Measurements from ENCODE around the gene TSACC. TPM values are rescaled to one million over a fixed set of nuclear protein-coding genes. Genes with fewer than 3 reads are reported as not detected.
"Not testable (repeated sequence)": the region's sequence is repeated elsewhere in the genome, so short reads cannot be mapped to it uniquely, and the experiment has no call there.

TSACC gene
- total RNA-seq, 1 donor from 2014 or later, result 0.82 TPM

DNA sequence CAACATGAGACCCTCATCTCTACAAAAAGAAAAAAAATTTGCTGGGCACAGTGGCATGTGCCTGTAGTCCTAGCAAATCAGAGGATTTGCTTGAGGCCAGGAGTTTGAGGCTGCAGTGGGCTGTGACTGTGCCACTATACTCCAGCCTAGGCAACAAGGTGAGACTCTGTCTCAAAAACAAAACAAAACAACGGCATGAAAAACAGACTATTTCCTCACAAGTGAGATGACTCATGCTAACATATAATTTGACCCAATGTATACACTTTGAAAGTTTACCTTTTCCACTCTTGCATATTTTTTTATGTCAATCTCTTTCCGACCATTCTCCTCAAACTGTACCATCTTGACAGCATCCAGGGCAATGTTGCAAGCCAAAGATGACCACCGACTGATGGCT is 17.8 kb upstream of the TSACC start:
- Mint-ChIP-seq H3K9me3 (no peaks in the 10 kb centered on the region), H3K36me3 (ENCODE audit: low read depth) (peaks cover 75% of the 10 kb centered on the region), H3K27ac (no peak overlapping the region), H3K4me3 (no peak overlapping the region), H3K27me3 (no peaks in the 10 kb centered on the region), H3K4me1 (no peaks in the 10 kb centered on the region)
- intact Hi-C loops (cut with micrococcal nuclease), result no loop called here
- DNase-seq, result no peak

DNA sequence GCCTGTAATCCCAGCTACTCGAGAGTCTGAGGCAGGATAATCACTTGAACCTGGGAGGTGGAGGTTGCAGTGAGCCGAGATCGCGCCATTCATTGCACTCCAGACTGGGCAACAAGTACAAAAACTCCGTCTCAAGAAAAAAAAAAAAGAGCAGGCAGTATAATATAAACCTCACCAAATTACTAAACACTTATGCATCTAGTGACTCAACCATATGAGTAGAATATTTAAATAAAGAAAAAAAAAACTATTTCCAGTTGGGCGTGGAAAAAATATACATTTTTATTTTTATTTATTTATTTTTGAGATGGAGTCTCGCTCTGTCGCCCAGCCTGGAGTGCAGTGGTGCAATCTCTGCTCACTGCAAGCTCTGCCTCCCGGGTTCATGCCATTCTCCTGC is 15.1 kb upstream of the TSACC start:
- H3K4me1 Mint-ChIP-seq; H3K9me3 Mint-ChIP-seq; H3K4me3 Mint-ChIP-seq; intact Hi-C loops (cut with micrococcal nuclease); H3K27me3 Mint-ChIP-seq; DNase-seq; H3K27ac Mint-ChIP-seq: not testable (repeated sequence)
- peaks cover 59% of the 10 kb centered on the region for H3K36me3 Mint-ChIP-seq (ENCODE audit: low read depth)

DNA sequence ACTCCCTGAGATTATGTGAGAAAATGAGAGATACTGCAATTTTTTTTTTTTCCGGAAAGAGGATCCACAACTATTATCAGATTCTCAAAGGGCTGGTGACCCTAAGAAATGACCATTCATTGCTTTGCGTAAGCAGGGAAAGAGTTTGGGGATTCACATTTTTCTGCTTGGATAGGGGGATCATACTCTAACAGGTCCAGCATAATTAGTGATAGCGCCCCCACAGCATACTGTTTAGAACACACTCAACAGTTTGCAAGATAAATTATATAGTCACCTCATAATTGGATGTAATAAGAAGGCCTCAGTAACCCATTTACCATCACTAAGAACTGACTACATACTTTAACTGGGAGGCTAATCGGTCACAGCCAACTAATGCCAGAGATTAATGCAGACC is 2.1 kb upstream of the TSACC start:
- no peak for DNase-seq
- H3K36me3 Mint-ChIP-seq (ENCODE audit: low read depth), result peaks cover 57% of the 10 kb centered on the region

DNA sequence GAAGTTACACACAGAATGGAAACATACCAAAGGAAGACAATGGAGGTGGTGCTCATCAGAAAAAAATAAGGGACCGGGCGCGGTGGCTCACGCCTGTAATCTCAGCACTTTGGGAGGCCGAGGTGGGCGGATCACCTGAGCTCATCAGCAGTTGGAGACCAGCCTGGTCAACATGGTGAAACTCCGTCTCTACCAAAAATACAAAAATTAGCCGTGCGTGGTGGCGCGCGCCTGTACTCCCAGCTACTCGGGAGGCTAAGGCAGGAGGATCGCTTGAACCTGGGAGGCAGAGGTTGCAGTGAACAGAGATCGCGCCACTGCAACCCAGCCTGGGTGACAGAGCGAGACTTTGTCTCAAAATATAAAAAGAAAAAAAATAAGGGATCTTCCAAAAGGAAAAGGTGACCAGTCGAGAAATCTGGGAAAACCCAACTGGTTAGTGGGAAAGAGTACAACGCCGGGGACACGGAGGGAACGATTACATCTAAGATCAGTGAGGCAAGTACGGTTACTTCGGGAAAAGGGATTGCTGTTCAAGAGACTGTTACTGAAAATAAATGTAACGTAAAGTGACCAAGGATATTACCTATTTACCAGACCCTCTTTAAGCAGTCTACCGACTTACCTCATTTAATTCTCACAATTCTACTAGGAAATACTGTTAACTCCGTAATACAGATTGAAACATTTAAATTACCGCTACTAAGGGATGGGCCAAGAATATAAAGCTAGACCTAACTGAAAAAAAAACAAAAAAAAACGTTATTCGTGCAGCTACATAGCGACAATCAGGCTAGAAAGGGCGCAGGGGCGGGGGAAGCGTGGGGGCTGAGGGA is 1.1 kb upstream of the TSACC start:
- intact Hi-C loops (cut with micrococcal nuclease), result loop anchor here (5.0 kb wide), 2 partner anchors 165 to 285 kb away; partner anchors contain the start of genes LAMTOR2, MEF2D and UBQLN4
- Mint-ChIP-seq H3K9me3 (peaks cover 3% of the 10 kb centered on the region), H3K36me3 (ENCODE audit: low read depth) (peaks cover 53% of the 10 kb centered on the region), H3K4me3 (peak overlapping the region; percentile 99), H3K27ac (peak overlapping the region; percentile 97), H3K4me1 (peaks cover 26% of the 10 kb centered on the region), H3K27me3 (peaks cover 3% of the 10 kb centered on the region)
- peak; percentile 59 for DNase-seq

More for the DNA sequence above, 2.1 kb upstream of the TSACC start:
- intact Hi-C loops (cut with micrococcal nuclease), result loop anchor here (5.0 kb wide), 2 partner anchors 166 to 284 kb away; partner anchors contain the start of genes LAMTOR2, MEF2D and UBQLN4
- H3K9me3 Mint-ChIP-seq, result peaks cover 3% of the 10 kb centered on the region
- peaks cover 3% of the 10 kb centered on the region for H3K27me3 Mint-ChIP-seq
- H3K27ac Mint-ChIP-seq, result peak overlapping the region; percentile 71
- H3K4me3 Mint-ChIP-seq, result peak overlapping the region; percentile 99
- H3K4me1 Mint-ChIP-seq, result peaks cover 26% of the 10 kb centered on the region

- peaks cover 3% of the 10 kb centered on the region for H3K9me3 Mint-ChIP-seq
- H3K36me3 Mint-ChIP-seq (ENCODE audit: low read depth), result peaks cover 48% of the 10 kb centered on the region
- peaks cover 26% of the 10 kb centered on the region for H3K4me1 Mint-ChIP-seq
- peak overlapping the region; percentile 97 for H3K27ac Mint-ChIP-seq
- intact Hi-C loops (cut with micrococcal nuclease), result loop anchor here (1.0 to 5.0 kb wide), 3 partner anchors 56 to 286 kb away; partner anchors contain the start of genes LAMTOR2, MEF2D, SMG5 and UBQLN4
- H3K27me3 Mint-ChIP-seq, result peaks cover 5% of the 10 kb centered on the region
- H3K4me3 Mint-ChIP-seq, result peak overlapping the region; percentile 99
- no peak for DNase-seq
Measured at GRCh38 chr1:156337888-156338179, 492 bp upstream of the TSACC start.

GRCh38 chr1:156342166-156342955 is 4.0 kb downstream of the TSACC start:
- peaks cover 10% of the 10 kb centered on the region for H3K36me3 Mint-ChIP-seq (ENCODE audit: low read depth)
- DNase-seq, result no peak
- H3K4me1 Mint-ChIP-seq, result peaks cover 5% of the 10 kb centered on the region
- no peak overlapping the region for H3K27ac Mint-ChIP-seq
- H3K27me3 Mint-ChIP-seq, result peaks cover 22% of the 10 kb centered on the region
- H3K4me3 Mint-ChIP-seq, result no peak overlapping the region
- intact Hi-C loops (cut with micrococcal nuclease), result no loop called here
- H3K9me3 Mint-ChIP-seq, result peaks cover 1% of the 10 kb centered on the region

DNA sequence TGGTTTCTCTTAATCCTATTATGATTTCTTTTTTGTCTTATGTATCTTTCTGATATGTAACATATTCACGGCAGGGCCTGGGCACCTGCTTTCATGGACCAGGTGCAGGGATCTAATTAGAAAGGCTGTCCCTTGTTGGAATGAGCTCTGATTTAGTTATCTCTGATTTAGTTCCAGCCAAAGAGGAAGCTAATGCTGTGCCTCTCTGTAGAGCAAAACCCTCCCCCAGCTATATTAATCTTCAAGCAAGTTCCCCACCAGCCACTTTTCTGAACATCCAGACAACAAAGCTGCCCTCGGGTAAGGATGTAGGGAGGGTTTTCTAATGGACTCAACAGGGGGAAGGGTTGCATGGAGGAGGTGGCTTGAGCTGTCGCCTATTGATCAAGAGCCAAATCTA is 6.1 kb downstream of the TSACC start:
- no peak overlapping the region for H3K4me3 Mint-ChIP-seq
- H3K27ac Mint-ChIP-seq, result no peak overlapping the region
- no peaks in the 10 kb centered on the region for H3K4me1 Mint-ChIP-seq
- H3K27me3 Mint-ChIP-seq, result peaks cover 27% of the 10 kb centered on the region
- DNase-seq, result no peak
- no peaks in the 10 kb centered on the region for H3K36me3 Mint-ChIP-seq (ENCODE audit: low read depth)
- H3K9me3 Mint-ChIP-seq, result no peaks in the 10 kb centered on the region
- intact Hi-C loops (cut with micrococcal nuclease), result no loop called here

DNA sequence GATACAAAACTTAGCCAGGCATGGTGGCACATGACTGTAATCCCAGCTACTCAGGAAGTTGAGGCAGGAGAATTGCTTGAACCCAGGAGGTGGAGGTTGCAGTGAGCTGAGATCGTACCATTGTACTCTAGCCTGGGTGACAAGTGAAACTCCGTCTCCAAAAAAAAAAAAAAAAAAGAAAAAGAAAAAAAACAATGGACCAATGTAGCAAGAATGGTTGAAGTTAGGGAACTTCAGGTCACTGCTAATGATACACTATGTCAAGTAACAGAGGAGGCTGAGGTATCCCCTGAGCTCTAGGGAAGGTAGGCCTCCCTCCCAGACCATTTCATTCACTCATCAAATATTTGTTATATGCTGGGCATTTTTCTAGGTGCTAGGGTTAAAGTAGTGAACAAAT is 7.7 kb downstream of the TSACC start:
- intact Hi-C loops (cut with micrococcal nuclease); H3K36me3 Mint-ChIP-seq (ENCODE audit: low read depth); H3K9me3 Mint-ChIP-seq; H3K4me1 Mint-ChIP-seq; H3K4me3 Mint-ChIP-seq; DNase-seq; H3K27ac Mint-ChIP-seq: not testable (repeated sequence)
- H3K27me3 Mint-ChIP-seq, result peaks cover 33% of the 10 kb centered on the region

- Mint-ChIP-seq H3K36me3 (ENCODE audit: low read depth) (no peaks in the 10 kb centered on the region), H3K4me1 (no peaks in the 10 kb centered on the region)
Measured at GRCh38 chr1:156346636-156347035, 8.3 kb downstream of the TSACC start.

DNA sequence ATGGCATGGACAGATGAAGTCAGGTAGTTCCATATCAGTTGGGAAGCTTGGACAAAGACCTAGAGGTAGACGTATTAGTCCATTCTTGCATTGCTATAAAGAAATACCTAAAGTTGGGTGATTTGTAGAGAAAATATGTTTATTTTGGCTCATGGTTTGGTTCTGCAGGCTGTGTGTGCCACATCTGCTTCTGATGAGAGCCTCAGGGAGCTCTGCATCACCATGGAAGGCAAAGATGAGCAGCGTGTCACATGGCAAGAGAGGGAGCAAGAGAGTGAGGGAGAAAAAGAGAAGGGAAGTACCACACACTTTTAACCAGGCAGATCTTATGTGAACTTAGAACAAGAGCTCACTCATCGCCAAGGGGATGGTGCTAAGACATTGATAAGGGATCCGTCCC is 9.0 kb downstream of the TSACC start:
- peaks cover 33% of the 10 kb centered on the region for H3K27me3 Mint-ChIP-seq
- intact Hi-C loops (cut with micrococcal nuclease), result no loop called here
- no peaks in the 10 kb centered on the region for H3K9me3 Mint-ChIP-seq
- H3K27ac Mint-ChIP-seq, result no peak overlapping the region
- no peak for DNase-seq
- no peaks in the 10 kb centered on the region for H3K4me1 Mint-ChIP-seq
- no peaks in the 10 kb centered on the region for H3K36me3 Mint-ChIP-seq (ENCODE audit: low read depth)
- no peak overlapping the region for H3K4me3 Mint-ChIP-seq

More at GRCh38 chr1:156346636-156347035, 8.3 kb downstream of the TSACC start:
- Mint-ChIP-seq H3K27ac (no peak overlapping the region), H3K4me3 (no peak overlapping the region), H3K27me3 (peaks cover 33% of the 10 kb centered on the region), H3K9me3 (no peaks in the 10 kb centered on the region)
- intact Hi-C loops (cut with micrococcal nuclease), result no loop called here
- no peak for DNase-seq

- H3K4me1 Mint-ChIP-seq; H3K9me3 Mint-ChIP-seq; H3K27ac Mint-ChIP-seq; DNase-seq; intact Hi-C loops (cut with micrococcal nuclease); H3K36me3 Mint-ChIP-seq (ENCODE audit: low read depth); H3K4me3 Mint-ChIP-seq: not testable (repeated sequence)
- peaks cover 31% of the 10 kb centered on the region for H3K27me3 Mint-ChIP-seq
Measured at GRCh38 chr1:156352481-156352880, 14.2 kb downstream of the TSACC start.

DNA sequence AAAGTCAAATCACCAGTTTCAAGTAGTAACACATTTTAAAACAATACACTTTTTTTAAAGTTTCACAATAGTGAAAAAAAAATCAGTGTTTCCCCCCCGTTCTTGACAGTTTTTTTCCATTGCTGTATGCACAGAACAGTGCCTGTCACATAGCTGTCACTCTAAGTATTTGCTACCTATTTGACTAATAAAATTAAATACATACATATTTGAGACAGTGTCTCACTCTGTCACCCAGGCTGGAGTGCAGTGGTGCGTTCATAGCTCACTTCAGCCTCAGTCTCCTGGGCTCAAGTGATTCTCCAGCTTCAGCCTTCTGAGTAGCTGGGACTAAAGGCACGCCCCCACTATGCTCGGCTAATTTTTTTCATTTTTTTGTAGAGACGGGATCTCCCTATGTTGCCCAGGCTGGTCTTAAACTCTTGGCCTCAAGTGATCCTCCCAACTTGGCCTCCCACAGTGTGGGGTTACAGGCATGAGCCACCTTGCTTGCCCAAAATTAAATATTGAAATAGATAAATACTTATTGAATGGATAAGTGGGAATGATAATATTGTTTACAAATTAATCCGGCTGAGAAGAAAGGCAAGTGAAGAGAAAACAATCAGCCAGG is 18.0 kb downstream of the TSACC start:
- peaks cover 45% of the 10 kb centered on the region for H3K27me3 Mint-ChIP-seq
- no peaks in the 10 kb centered on the region for H3K9me3 Mint-ChIP-seq
- intact Hi-C loops (cut with micrococcal nuclease), result no loop called here
- no peak for DNase-seq
- H3K36me3 Mint-ChIP-seq (ENCODE audit: low read depth), result no peaks in the 10 kb centered on the region
- H3K4me3 Mint-ChIP-seq, result no peak overlapping the region
- H3K4me1 Mint-ChIP-seq, result peaks cover 3% of the 10 kb centered on the region
- H3K27ac Mint-ChIP-seq, result no peak overlapping the region

DNA sequence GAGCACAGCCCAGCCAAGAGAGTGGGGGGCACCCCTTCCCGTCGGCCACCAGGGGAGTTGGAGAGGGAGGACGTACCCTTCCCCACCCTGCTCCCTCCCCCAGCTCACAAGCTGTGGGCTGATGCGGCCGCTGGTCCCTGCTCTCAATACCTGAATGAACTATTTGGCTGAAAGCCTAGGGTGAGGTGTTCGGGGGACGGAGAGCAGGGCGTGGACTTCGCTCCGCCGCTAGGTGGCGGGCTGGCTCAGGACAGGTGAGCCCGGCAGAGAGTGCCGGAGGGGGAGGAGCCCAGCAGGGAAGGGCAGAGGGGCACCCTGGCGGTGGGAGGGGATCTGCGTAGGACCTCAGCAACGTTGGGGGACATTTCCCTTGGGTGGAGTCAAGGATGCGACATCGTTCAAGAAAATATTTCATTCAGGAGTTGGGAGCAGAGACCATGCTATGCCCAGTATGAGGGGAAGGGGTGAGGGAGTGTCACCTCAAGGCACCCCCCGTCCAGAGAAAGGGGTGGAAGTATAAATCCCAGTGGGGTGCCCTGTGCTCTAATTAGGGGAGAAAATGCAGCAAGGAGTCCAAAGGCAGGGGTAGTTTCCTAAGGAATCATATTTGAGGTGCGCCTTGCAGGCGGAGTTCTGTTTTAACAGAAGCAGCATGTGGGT is 18.7 kb downstream of the TSACC start:
- Mint-ChIP-seq H3K9me3 (no peaks in the 10 kb centered on the region), H3K36me3 (ENCODE audit: low read depth) (no peaks in the 10 kb centered on the region), H3K27ac (no peak overlapping the region), H3K4me1 (peaks cover 3% of the 10 kb centered on the region), H3K4me3 (no peak overlapping the region), H3K27me3 (peaks cover 45% of the 10 kb centered on the region)
- intact Hi-C loops (cut with micrococcal nuclease), result no loop called here
- peak; percentile 92 for DNase-seq

Measured in activated CD4-positive, alpha-beta T cell treated with anti-CD3 and anti-CD28 coated beads, Interleukin-2, amount 10 ng/mL, durations not matched to agents 24 days and 14 days (primary cell).